OCI-LY3 (cell line): Measurements from ENCODE around the gene STC2.

Experiments used
- H2AFZ ChIP-seq: fragments of 200-600, 300-600 bp; shearing (Covaris generic); 2 replicates; pipeline ENCODE4 v1.6.0; 2014; ENCODE audit warnings: antibody characterized with exemption, low read depth, low read length
- H3K27ac ChIP-seq: fragments of 200-600, 300-600 bp; sonication (generic); 2 replicates; pipeline ENCODE4 v1.5.1; 2014; ENCODE audit warnings: mild to moderate bottlenecking, low read length, moderate library complexity, mixed read lengths
- H3K27me3 ChIP-seq: fragments of 200-600, 300-600 bp; sonication (generic); 2 replicates; pipeline ENCODE4 v1.6.1; 2014; ENCODE audit warnings: low read depth, low read length, mixed read lengths
- H3K36me3 ChIP-seq: fragments of 200-600, 300-600 bp; sonication (generic); replicated peaks from 2 replicates; pipeline ENCODE3; 2014; ENCODE audit warnings: low read depth, low read length, mixed read lengths
- H3K4me1 ChIP-seq: fragments of 300-600, 200-600 bp; sonication (generic); 2 replicates; pipeline ENCODE4 v1.6.1; 2014; ENCODE audit warnings: low read length, mixed read lengths
- H3K4me2 ChIP-seq: fragments of 200-600, 300-600 bp; sonication (generic); 2 replicates; pipeline ENCODE4 v1.6.1; 2014; ENCODE audit warnings: low read length, mixed read lengths
- H3K4me3 ChIP-seq: fragments of 300-600, 200-600 bp; sonication (generic); 2 replicates; pipeline ENCODE4 v1.5.1; 2014; ENCODE audit warnings: antibody characterized with exemption, mild to moderate bottlenecking, low read length, moderate library complexity
- H3K79me2 ChIP-seq: fragments of 300-600, 200-600 bp; shearing (Covaris generic); 2 replicates; pipeline ENCODE4 v1.6.1; 2014; ENCODE audit warnings: mild to moderate bottlenecking, low read length, mixed read lengths
- H3K9ac ChIP-seq: fragments of 300-600, 200-600 bp; shearing (Covaris generic); 2 replicates; pipeline ENCODE4 v1.6.0; 2014; ENCODE audit warnings: mild to moderate bottlenecking, low read length, moderate library complexity
- H3K9me3 ChIP-seq: fragments of 200-600, 300-600 bp; shearing (Covaris generic); 2 replicates; pipeline ENCODE4 v1.6.1; 2014; ENCODE audit warnings: low read length, mixed read lengths; ENCODE audit not compliant: insufficient read depth
- H4K20me1 ChIP-seq: fragments of 200-600, 300-600 bp; sonication (generic); 2 replicates; pipeline ENCODE4 v1.6.1; 2016; ENCODE audit warnings: low read length, mixed read lengths; ENCODE audit not compliant: insufficient read depth
- CTCF ChIP-seq: fragments of 200-600, 300-600 bp; sonication (generic); IDR thresholded peaks from 2 replicates; pipeline ENCODE4 v1.5.1; 2014; ENCODE audit warnings: antibody characterized with exemption, low read length, low read depth
- EZH2phosphoT487 ChIP-seq: fragments of 200-600 bp; shearing (Covaris generic); IDR thresholded peaks from 2 replicates; pipeline ENCODE4 v1.6.1; 2018; ENCODE audit warnings: antibody characterized with exemption, mixed run types, low read depth

The STC2 gene

GRCh38 chr5:173317852-173318251, 10.4 kb downstream of the STC2 start:
- TF ChIP-seq EZH2phosphoT487 (no peak), CTCF (no peak)
- H2AFZ ChIP-seq, result no peak overlapping the region
- no peaks in the 10 kb centered on the region for H3K36me3 ChIP-seq
- H3K79me2 ChIP-seq, result no peaks in the 10 kb centered on the region
- no peak overlapping the region for H3K9ac ChIP-seq
- no peak overlapping the region for H3K27ac ChIP-seq
- H3K27me3 ChIP-seq, result peaks cover 39% of the 10 kb centered on the region
- no peaks in the 10 kb centered on the region for H3K4me1 ChIP-seq
- H3K9me3 ChIP-seq, result no peaks in the 10 kb centered on the region
- H4K20me1 ChIP-seq, result no peaks in the 10 kb centered on the region
- no peak overlapping the region for H3K4me2 ChIP-seq
- H3K4me3 ChIP-seq, result no peak overlapping the region

GRCh38 chr5:173317091-173317730, 11.0 kb downstream of the STC2 start:
- H3K79me2 ChIP-seq, result no peaks in the 10 kb centered on the region
- H3K9me3 ChIP-seq, result no peaks in the 10 kb centered on the region
- peaks cover 40% of the 10 kb centered on the region for H3K27me3 ChIP-seq
- H2AFZ ChIP-seq, result no peak overlapping the region
- no peak overlapping the region for H3K27ac ChIP-seq
- no peaks in the 10 kb centered on the region for H4K20me1 ChIP-seq
- no peaks in the 10 kb centered on the region for H3K36me3 ChIP-seq
- H3K4me2 ChIP-seq, result no peak overlapping the region
- no peaks in the 10 kb centered on the region for H3K4me1 ChIP-seq
- H3K4me3 ChIP-seq, result no peak overlapping the region
- TF ChIP-seq CTCF (no peak), EZH2phosphoT487 (no peak)
- H3K9ac ChIP-seq, result no peak overlapping the region

GRCh38 chr5:173316339-173317020, 11.7 kb downstream of the STC2 start:
- Histone ChIP-seq H3K4me1 (no peaks in the 10 kb centered on the region), H3K79me2 (no peaks in the 10 kb centered on the region), H3K4me2 (no peak overlapping the region), H3K27me3 (peaks cover 43% of the 10 kb centered on the region), H4K20me1 (no peaks in the 10 kb centered on the region), H3K4me3 (no peak overlapping the region), H3K9me3 (no peaks in the 10 kb centered on the region), H3K36me3 (no peaks in the 10 kb centered on the region), H3K9ac (no peak overlapping the region), H2AFZ (no peak overlapping the region), H3K27ac (no peak overlapping the region)
- no peak for TF ChIP-seq EZH2phosphoT487
- no peak for TF ChIP-seq CTCF

- no peak overlapping the region for H3K4me2 ChIP-seq
- no peak overlapping the region for H3K4me3 ChIP-seq
- no peak overlapping the region for H3K27ac ChIP-seq
- H3K27me3 ChIP-seq, result peaks cover 43% of the 10 kb centered on the region
- no peak overlapping the region for H3K9ac ChIP-seq
- no peak overlapping the region for H2AFZ ChIP-seq
- TF ChIP-seq CTCF (no peak), EZH2phosphoT487 (no peak)
- no peaks in the 10 kb centered on the region for H3K4me1 ChIP-seq
- H3K36me3 ChIP-seq, result no peaks in the 10 kb centered on the region
- no peaks in the 10 kb centered on the region for H3K9me3 ChIP-seq
- no peaks in the 10 kb centered on the region for H3K79me2 ChIP-seq
- H4K20me1 ChIP-seq, result no peaks in the 10 kb centered on the region
Observed at GRCh38 chr5:173315495-173316338, 12.5 kb downstream of the STC2 start.
